NCI-H1436 (cell line): ENCODE data around the gene GPR161.
A peak's percentile ranks its signal among the peaks of the same experiment; 100 is the strongest.
"Not testable (repeated sequence)": the region's sequence is repeated elsewhere in the genome, so short reads cannot be mapped to it uniquely, and the experiment has no call there.

Experiments
- DNase-seq: peaks from one replicate; lab custom pipeline; 2025; lab: John Stamatoyannopoulos, UW

The GPR161 gene

GRCh38 chr1:168136709-168137514, at the start of gene GPR161:
GPR161 (minus strand) TSS chr1:168136930; CDS start chr1:168104850, 32,080 bp downstream.
- DNase-seq: peak; percentile 13

- not testable (repeated sequence) for DNase-seq
Measured at GRCh38 chr1:168181063-168181720, 44.5 kb upstream of the GPR161 start.

- DNase-seq: no peak
Measured at GRCh38 chr1:168180148-168180524, 43.4 kb upstream of the GPR161 start.

GRCh38 chr1:168179438-168180147, 42.9 kb upstream of the GPR161 start:
- DNase-seq: no peak

- peak; percentile 94 for DNase-seq
Measured at GRCh38 chr1:168178638-168179437, 42.1 kb upstream of the GPR161 start, which contains the start of gene TIPRL. TIPRL (plus strand) TSS chr1:168178962; CDS start chr1:168179078, 116 bp downstream.

GRCh38 chr1:168178227-168178637, 41.5 kb upstream of the GPR161 start:
- DNase-seq: no peak

- DNase-seq: no peak
Measured at GRCh38 chr1:168172250-168172915, 35.7 kb upstream of the GPR161 start.

- no peak for DNase-seq
Measured at GRCh38 chr1:168170564-168171508, 34.1 kb upstream of the GPR161 start.

- no peak for DNase-seq
Measured at GRCh38 chr1:168167806-168168205, 31.1 kb upstream of the GPR161 start.

GRCh38 chr1:168164771-168165170, 28.0 kb upstream of the GPR161 start:
- no peak for DNase-seq

- no peak for DNase-seq
Measured at GRCh38 chr1:168163670-168164069, 26.9 kb upstream of the GPR161 start.

- peak; percentile 12 for DNase-seq
Measured at GRCh38 chr1:168161459-168161858, 24.7 kb upstream of the GPR161 start.

GRCh38 chr1:168159979-168160378, 23.2 kb upstream of the GPR161 start:
- no peak for DNase-seq

- no peak for DNase-seq
Measured at GRCh38 chr1:168159251-168159650, 22.5 kb upstream of the GPR161 start.

GRCh38 chr1:168157638-168158037, 20.9 kb upstream of the GPR161 start:
- DNase-seq: no peak

GRCh38 chr1:168155910-168156309, 19.2 kb upstream of the GPR161 start:
- no peak for DNase-seq

GRCh38 chr1:168154707-168155106, 18.0 kb upstream of the GPR161 start:
- DNase-seq: not testable (repeated sequence)

- no peak for DNase-seq
Measured at GRCh38 chr1:168151935-168152334, 15.2 kb upstream of the GPR161 start.

- DNase-seq: no peak
Measured at GRCh38 chr1:168150283-168150682, 13.6 kb upstream of the GPR161 start.

GRCh38 chr1:168148916-168149315, 12.2 kb upstream of the GPR161 start:
- DNase-seq: no peak
